Keratinocyte (primary cell): Measurements from ENCODE around the gene NSF. TPM values are rescaled to one million over a fixed set of nuclear protein-coding genes. Genes with fewer than 3 reads are reported as not detected.

Source experiments
- DNase-seq: peaks from one replicate; pipeline ENCODE4 v3.0.0-alpha.2; 2011; ENCODE audit warnings: low read depth, missing footprints, low spot score
- FAIRE-seq: peaks from 2 replicates; lab custom pipeline; 2011; peaks lifted over from hg19 to GRCh38; lab: Jason Lieb, UNC
- H2AFZ ChIP-seq: 2 replicates; pipeline ENCODE4 v1.6.0; 2012; ENCODE audit warnings: low read length, control low read depth, inconsistent platforms; ENCODE audit not compliant: control insufficient read depth
- H3K27ac ChIP-seq: 2 replicates; pipeline ENCODE4 v1.5.1; 2011; ENCODE audit warnings: low read length; ENCODE audit not compliant: control insufficient read depth, insufficient read depth
- H3K27me3 ChIP-seq: 3 replicates; pipeline ENCODE4 v1.6.0; 2011; ENCODE audit warnings: low read length; ENCODE audit not compliant: control insufficient read depth, insufficient read depth; ENCODE audit errors: extremely low read depth
- H3K36me3 ChIP-seq, 2 experiments: 2 replicates in 1 of 2; 3 replicates in 1 of 2; pipeline ENCODE4 v1.5.1; 2011; ENCODE audit warnings: low read length in 2 of 2, mild to moderate bottlenecking in 1 of 2; ENCODE audit not compliant: control insufficient read depth in 2 of 2, insufficient read depth in 2 of 2; ENCODE audit errors: extremely low read depth in 1 of 2
- H3K4me1 ChIP-seq: 3 replicates; pipeline ENCODE4 v1.5.1; 2011; ENCODE audit warnings: low read length; ENCODE audit not compliant: control insufficient read depth, insufficient read depth; ENCODE audit errors: extremely low read depth
- H3K4me2 ChIP-seq: 3 replicates; pipeline ENCODE4 v1.6.0; 2011; ENCODE audit warnings: low read depth, low read length; ENCODE audit not compliant: control insufficient read depth, insufficient read depth; ENCODE audit errors: extremely low read depth
- H3K4me3 ChIP-seq, 3 experiments: fragments of 200-600 bp in 1 of 3; sonication (generic) in 1 of 3; 2 replicates in 2 of 3; 3 replicates in 1 of 3; pipeline ENCODE4 v1.5.1; 2011 to 2016; ENCODE audit warnings: low read length in 3 of 3, mild to moderate bottlenecking in 3 of 3, control low read depth in 2 of 3, inconsistent platforms in 1 of 3, low read depth in 1 of 3, mixed read lengths in 1 of 3, mixed run types in 1 of 3, moderate library complexity in 1 of 3; ENCODE audit not compliant: control insufficient read depth in 2 of 3, insufficient read depth in 2 of 3; ENCODE audit errors: extremely low read depth in 1 of 3
- H3K79me2 ChIP-seq: 2 replicates; pipeline ENCODE4 v1.6.0; 2012; ENCODE audit warnings: low read length; ENCODE audit not compliant: control insufficient read depth, insufficient read depth
- H3K9ac ChIP-seq: 3 replicates; pipeline ENCODE4 v1.6.0; 2011; ENCODE audit warnings: low read length; ENCODE audit not compliant: control insufficient read depth, insufficient read depth; ENCODE audit errors: extremely low read depth
- H3K9me1 ChIP-seq: 3 replicates; pipeline ENCODE4 v1.6.0; 2011; ENCODE audit warnings: low read length; ENCODE audit not compliant: control insufficient read depth, insufficient read depth; ENCODE audit errors: extremely low read depth
- H3K9me3 ChIP-seq: 2 replicates; pipeline ENCODE4 v1.5.1; 2012; ENCODE audit warnings: low read depth, low read length; ENCODE audit not compliant: control insufficient read depth
- H4K20me1 ChIP-seq: 3 replicates; pipeline ENCODE4 v1.6.0; 2011; ENCODE audit warnings: low read length; ENCODE audit not compliant: control insufficient read depth, insufficient read depth; ENCODE audit errors: extremely low read depth
- CTCF ChIP-seq, 3 experiments: IDR thresholded peaks in 1 of 3; conservative IDR thresholded peaks in 1 of 3; optimal IDR thresholded peaks in 1 of 3; 2 replicates in 2 of 3; 3 replicates in 1 of 3; pipeline versions ENCODE3 to v1.5.1; 2011; ENCODE audit warnings: low read length in 3 of 3, mild to moderate bottlenecking in 3 of 3, moderate library complexity in 2 of 3, control low read depth in 1 of 3, inconsistent platforms in 1 of 3; ENCODE audit not compliant: insufficient read depth in 2 of 3; ENCODE audit errors: extremely low read depth in 1 of 3
- EZH2 ChIP-seq: IDR thresholded peaks from one replicate; pipeline ENCODE4 v1.6.1; 2012; ENCODE audit warnings: inconsistent platforms, mild to moderate bottlenecking, low read length, moderate library complexity
- dilution Hi-C: fragments of 300-500 bp; cut with MboI; formaldehyde crosslinking; loops from one replicate; pipeline ENCODE4 v1.7.0; 2020; ENCODE audit warnings: low sequenced_read_pairs; ENCODE audit not compliant: extremely low pct_ligation_motif_present
- polyA plus RNA-seq, 5 experiments: library from polyadenylated mRNA; depleted of rRNA in 3 of 5; stranded (reverse) in 3 of 5; stranded (forward) in 1 of 5; unstranded in 1 of 5; fragments of >200 nt; gene quantifications; 1 replicate in 1 of 5; 2 replicates in 3 of 5; 3 replicates in 1 of 5; pipeline versions ENCODE4 v1.2.1 to v1.2.3, GENCODE V29; 2011 to 2012; ENCODE audit warnings: missing spikeins in 2 of 5, low read depth in 1 of 5, low replicate concordance in 1 of 5

NSF gene
- polyA plus RNA-seq, 1 donor (not counting 4 experiments of a cell fraction or from before 2014, with no cell fraction given): 32.3 TPM

DNA sequence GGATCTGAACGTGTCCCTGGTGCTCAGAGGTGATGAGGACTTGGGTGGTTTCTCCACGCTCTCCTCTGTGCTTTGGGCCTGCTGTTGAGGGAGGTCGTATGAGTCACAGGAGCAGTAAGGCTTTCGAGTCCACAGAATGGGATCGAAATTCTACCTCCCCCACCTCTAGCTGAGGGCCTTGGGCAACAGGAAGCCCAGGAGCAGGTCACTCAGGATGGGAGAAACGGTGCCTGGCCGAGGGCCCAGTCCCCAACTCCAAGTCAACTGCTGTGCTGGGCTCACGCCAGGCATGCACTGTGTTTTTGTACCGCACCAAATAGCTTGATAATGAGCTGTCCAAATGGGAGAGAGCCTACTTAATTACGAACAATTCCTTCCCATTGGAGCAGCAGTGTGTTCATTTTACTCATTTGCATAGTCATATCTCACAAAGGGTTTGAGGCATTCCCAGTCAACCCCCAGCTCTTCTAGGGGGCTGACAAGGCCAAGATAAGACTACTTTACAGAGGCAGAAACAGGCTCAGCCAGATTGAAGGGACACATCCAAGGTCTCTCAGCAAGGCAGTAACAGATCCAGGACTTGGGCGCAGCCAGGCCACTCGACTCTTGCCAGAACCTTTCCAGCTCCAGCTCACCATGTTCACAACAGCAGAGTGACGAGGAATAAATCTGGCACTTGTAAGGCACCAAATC lies 174.4 kb downstream of the NSF start:
- FAIRE-seq (peak; percentile 95), DNase-seq (no peak)
- H3K9me3 ChIP-seq: no peaks in the 10 kb centered on the region
- no peaks in the 10 kb centered on the region for H3K9me1 ChIP-seq
- H3K9ac ChIP-seq: no peak overlapping the region
- dilution Hi-C loops: no loop called here
- peaks cover 29% of the 10 kb centered on the region for H3K4me1 ChIP-seq
- H2AFZ ChIP-seq: no peak overlapping the region
- TF ChIP-seq EZH2 (no peak), CTCF (optimal IDR thresholded peaks at IDR 0.05 in 1 of 3, IDR thresholded peaks at IDR 0.05 in 1 of 3, conservative IDR thresholded peaks at IDR 0.05 in 1 of 3; ENCODE audit: extremely low read depth in 1 of 3, insufficient read depth in 2 of 3, low read length in 3 of 3) (no peak)
- peak overlapping the region; percentile 38 for H3K4me2 ChIP-seq
- H3K79me2 ChIP-seq: no peaks in the 10 kb centered on the region
- no peak overlapping the region for H3K4me3 ChIP-seq
- H4K20me1 ChIP-seq: no peaks in the 10 kb centered on the region
- peaks cover 0 to 3% of the 10 kb centered on the region in 2 experiments for H3K36me3 ChIP-seq
- H3K27me3 ChIP-seq: no peaks in the 10 kb centered on the region
- peak overlapping the region; percentile 17 for H3K27ac ChIP-seq

- Histone ChIP-seq H3K4me1 (peaks cover 31% of the 10 kb centered on the region), H3K79me2 (no peaks in the 10 kb centered on the region), H2AFZ (no peak overlapping the region), H3K4me3 (no peak overlapping the region), H3K9me1 (no peaks in the 10 kb centered on the region), H3K9ac (no peak overlapping the region), H3K27ac (peak overlapping the region; percentile 17), H3K9me3 (no peaks in the 10 kb centered on the region), H3K36me3 (peaks cover 0 to 3% of the 10 kb centered on the region in 2 experiments), H4K20me1 (no peaks in the 10 kb centered on the region), H3K27me3 (no peaks in the 10 kb centered on the region), H3K4me2 (peak overlapping the region; percentile 38)
- TF ChIP-seq EZH2 (no peak), CTCF (optimal IDR thresholded peaks at IDR 0.05 in 1 of 3, IDR thresholded peaks at IDR 0.05 in 1 of 3, conservative IDR thresholded peaks at IDR 0.05 in 1 of 3; ENCODE audit: extremely low read depth in 1 of 3, insufficient read depth in 2 of 3, low read length in 3 of 3) (no peak)
- dilution Hi-C loops: no loop called here
- DNase-seq (no peak), FAIRE-seq (no peak)
These were observed 175.0 kb downstream of the NSF start for GRCh38 chr17:46765453-46765852.
